HEK293T (cell line): Measurements from ENCODE around the gene TSPAN14.

Experiments
- CTCF ChIA-PET: fragments of 350-600 bp; formaldehyde crosslinking; extraction: SDS; loops from one replicate; lab custom pipeline; 2021; ENCODE audit warnings: antibody characterized with exemption, inconsistent platforms; lab: Yijun Ruan, JAX
- POLR2A ChIA-PET: fragments of 350-600 bp; formaldehyde crosslinking; extraction: SDS; loops from one replicate; lab custom pipeline; 2020; ENCODE audit warnings: antibody characterized with exemption, inconsistent platforms; lab: Yijun Ruan, JAX
- DNase-seq: peaks from one replicate; pipeline ENCODE4 v3.0.0; 2012; ENCODE audit warnings: mixed read lengths; ENCODE audit errors: extremely low spot score
- CTBP1 ChIP-seq: fragments of 450-650 bp; IDR thresholded peaks from 2 replicates; pipeline ENCODE4 v1.6.1; 2016; ENCODE audit warnings: borderline replicate concordance
- FOXA1 ChIP-seq: fragments of 450-650 bp; IDR thresholded peaks from 2 replicates; pipeline ENCODE4 v1.6.1; 2016; ENCODE audit warnings: mild to moderate bottlenecking
- FOXK2 ChIP-seq: fragments of 450-650 bp; IDR thresholded peaks from 2 replicates; pipeline ENCODE4 v1.6.1; 2016; ENCODE audit warnings: mild to moderate bottlenecking
- HDGF ChIP-seq: fragments of 450-650 bp; IDR thresholded peaks from 2 replicates; pipeline ENCODE4 v1.6.1; 2017; ENCODE audit warnings: antibody characterized with exemption, borderline replicate concordance
- L3MBTL2 ChIP-seq: fragments of 450-650 bp; conservative IDR thresholded peaks from 2 replicates; pipeline ENCODE4 v1.6.1; 2016; ENCODE audit warnings: mild to moderate bottlenecking
- LEF1 ChIP-seq: fragments of 450-650 bp; IDR thresholded peaks from 2 replicates; pipeline ENCODE4 v1.6.1; 2017; ENCODE audit warnings: mild to moderate bottlenecking, borderline replicate concordance
- NFRKB ChIP-seq: fragments of 450-650 bp; IDR thresholded peaks from 2 replicates; pipeline ENCODE4 v1.6.1; 2016; ENCODE audit warnings: mild to moderate bottlenecking, moderate library complexity
- SP1 ChIP-seq: fragments of 450-650 bp; IDR thresholded peaks from 2 replicates; pipeline ENCODE4 v1.6.1; 2017
- SUZ12 ChIP-seq: fragments of 450-650 bp; IDR thresholded peaks from 2 replicates; pipeline ENCODE4 v1.6.1; 2016; ENCODE audit warnings: mild to moderate bottlenecking
- TARDBP ChIP-seq: fragments of 450-650 bp; IDR thresholded peaks from 2 replicates; pipeline ENCODE4 v1.6.1; 2016
- ZNF384 ChIP-seq: fragments of 450-650 bp; IDR thresholded peaks from 2 replicates; pipeline ENCODE4 v1.6.1; 2016
- TF ChIP-seq, protein P1 (sequence below): fragments of 450-650 bp; IDR thresholded peaks from 2 replicates; pipeline ENCODE4 v1.6.1; 2016

The TSPAN14 gene

DNA sequence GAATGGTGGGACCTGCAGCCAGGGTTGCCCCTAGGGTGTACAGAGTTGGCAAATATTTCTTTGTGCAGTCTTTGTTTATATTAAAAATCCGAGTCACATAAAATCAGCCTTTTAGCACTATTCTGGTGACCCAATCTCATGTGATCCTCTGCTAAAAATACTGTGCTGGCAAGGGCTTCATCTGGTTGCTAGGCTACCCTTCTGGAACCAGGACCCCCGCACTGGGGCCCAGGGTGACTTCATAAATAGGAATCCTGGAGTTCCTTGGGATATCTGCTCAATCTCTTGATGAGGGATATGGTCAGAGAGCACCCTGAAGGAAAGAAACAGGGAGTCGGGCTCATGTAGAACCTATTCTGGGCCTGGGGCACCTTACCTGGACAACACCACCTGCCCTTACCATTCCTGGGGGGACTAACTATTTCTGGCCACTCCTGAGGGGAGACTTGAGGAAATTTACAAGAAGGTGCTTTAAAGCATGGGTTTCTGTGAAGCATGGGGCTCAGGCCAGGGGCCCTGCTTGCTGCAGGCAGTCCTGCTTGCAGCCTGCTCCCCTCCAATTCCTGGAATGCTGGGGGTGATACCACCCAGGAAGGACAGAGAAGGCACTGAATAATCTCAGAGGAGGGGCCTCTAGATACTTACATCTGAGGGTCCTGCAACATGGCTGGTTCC lies 128.3 kb downstream of the TSPAN14 start:
- TF ChIP-seq SP1 (no peak), HDGF (no peak), TARDBP (no peak), FOXA1 (no peak), ZNF384 (no peak), L3MBTL2 (no peak), LEF1 (no peak), CTBP1 (no peak), NFRKB (no peak), FOXK2 (no peak), SUZ12 (no peak)
- TF ChIP-seq, protein P1, sequence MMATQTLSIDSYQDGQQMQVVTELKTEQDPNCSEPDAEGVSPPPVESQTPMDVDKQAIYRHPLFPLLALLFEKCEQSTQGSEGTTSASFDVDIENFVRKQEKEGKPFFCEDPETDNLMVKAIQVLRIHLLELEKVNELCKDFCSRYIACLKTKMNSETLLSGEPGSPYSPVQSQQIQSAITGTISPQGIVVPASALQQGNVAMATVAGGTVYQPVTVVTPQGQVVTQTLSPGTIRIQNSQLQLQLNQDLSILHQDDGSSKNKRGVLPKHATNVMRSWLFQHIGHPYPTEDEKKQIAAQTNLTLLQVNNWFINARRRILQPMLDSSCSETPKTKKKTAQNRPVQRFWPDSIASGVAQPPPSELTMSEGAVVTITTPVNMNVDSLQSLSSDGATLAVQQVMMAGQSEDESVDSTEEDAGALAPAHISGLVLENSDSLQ, result no peak
- CTCF ChIA-PET, result no interaction called here
- POLR2A ChIA-PET, result no interaction called here
- DNase-seq, result no peak
